Endothelial cell of umbilical vein (primary cell): Measurements from ENCODE around the gene TMPRSS6. TPM values are rescaled to one million over a fixed set of nuclear protein-coding genes. Genes with fewer than 3 reads are reported as not detected.

ENCODE experiments used
- BruUV-seq: library from RNA; stranded (reverse); fragments of 400-500 nt; replicated peaks from 2 replicates; lab custom pipeline; 2021; lab: Mats Ljungman, UMichigan
- CTCF ChIA-PET: fragments of 300-600, 350-600 bp; sonication (Branson Sonifier 250); formaldehyde crosslinking; loops from one replicate; lab custom pipeline; 2021; ENCODE audit warnings: antibody characterized with exemption, inconsistent platforms; lab: Charles Lee
- POLR2A ChIA-PET: fragments of 300-600, 350-600 bp; sonication (Branson Sonifier 250); formaldehyde crosslinking; loops from one replicate; lab custom pipeline; 2021; ENCODE audit warnings: antibody characterized with exemption, inconsistent platforms; lab: Charles Lee
- DNase-seq: peaks from one replicate; pipeline ENCODE4 v3.0.0-alpha.2; 2011; ENCODE audit warnings: low read depth, low spot score
- FAIRE-seq: peaks from 2 replicates; lab custom pipeline; 2011; peaks lifted over from hg19 to GRCh38; lab: Jason Lieb, UNC
- H2AFZ ChIP-seq: 2 replicates; pipeline ENCODE4 v1.6.0; 2012; ENCODE audit warnings: low read depth, low read length, control low read depth, inconsistent platforms
- H3K27ac ChIP-seq: 2 replicates; pipeline ENCODE4 v1.5.1; 2011; ENCODE audit warnings: low read depth, mild to moderate bottlenecking, control low read depth, low read length, moderate library complexity; ENCODE audit not compliant: insufficient read depth
- H3K27me3 ChIP-seq, 2 experiments: 2 replicates each; pipeline versions ENCODE4 v1.6.0 to v1.6.1; 2011; ENCODE audit warnings: low read length in 2 of 2, mixed read lengths in 1 of 2; ENCODE audit not compliant: control insufficient read depth in 2 of 2, insufficient read depth in 2 of 2
- H3K36me3 ChIP-seq, 2 experiments: 2 replicates in 1 of 2; 3 replicates in 1 of 2; pipeline ENCODE4 v1.5.1; 2011; ENCODE audit warnings: low read length in 2 of 2, mild to moderate bottlenecking in 1 of 2, moderate library complexity in 1 of 2; ENCODE audit not compliant: control insufficient read depth in 2 of 2, insufficient read depth in 2 of 2; ENCODE audit errors: extremely low read depth in 1 of 2
- H3K4me1 ChIP-seq: 3 replicates; pipeline ENCODE4 v1.5.1; 2011; ENCODE audit warnings: mild to moderate bottlenecking, low read length; ENCODE audit not compliant: control insufficient read depth, insufficient read depth; ENCODE audit errors: extremely low read depth
- H3K4me2 ChIP-seq: 2 replicates; pipeline ENCODE4 v1.6.1; 2011; ENCODE audit warnings: low read length, control low read depth, mixed read lengths; ENCODE audit not compliant: insufficient read depth
- H3K4me3 ChIP-seq, 3 experiments: fragments of 200-600 bp in 1 of 3; sonication (generic), shearing (Covaris generic) in 1 of 3; replicated peaks in 1 of 3; 2 replicates each; pipeline ENCODE4 v1.5.1; 2011 to 2016; ENCODE audit warnings: control low read depth in 3 of 3, low read length in 3 of 3, mild to moderate bottlenecking in 2 of 3, inconsistent platforms in 1 of 3, low read depth in 1 of 3, moderate library complexity in 1 of 3; ENCODE audit not compliant: insufficient read depth in 1 of 3
- H3K79me2 ChIP-seq: 2 replicates; pipeline ENCODE4 v1.6.0; 2012; ENCODE audit warnings: low read length, inconsistent platforms; ENCODE audit not compliant: control insufficient read depth, insufficient read depth
- H3K9ac ChIP-seq: replicated peaks from 2 replicates; pipeline ENCODE3; 2011; ENCODE audit warnings: low read length, control low read depth; ENCODE audit not compliant: insufficient read depth; ENCODE audit errors: extremely low read depth
- H3K9me1 ChIP-seq: replicated peaks from 3 replicates; pipeline ENCODE4 v1.6.0; 2011; ENCODE audit warnings: mild to moderate bottlenecking, low read length; ENCODE audit not compliant: control insufficient read depth, insufficient read depth; ENCODE audit errors: extremely low read depth
- H3K9me3 ChIP-seq: replicated peaks from 2 replicates; pipeline ENCODE4 v1.5.1; 2012; ENCODE audit warnings: low read length, inconsistent platforms; ENCODE audit not compliant: control insufficient read depth, insufficient read depth
- H4K20me1 ChIP-seq: replicated peaks from 2 replicates; pipeline ENCODE3; 2011; ENCODE audit warnings: mild to moderate bottlenecking, low read length; ENCODE audit not compliant: control insufficient read depth, insufficient read depth; ENCODE audit errors: extremely low read depth
- EZH2 ChIP-seq: IDR thresholded peaks from 2 replicates; pipeline ENCODE4 v1.6.1; 2012; ENCODE audit warnings: borderline replicate concordance, low read depth, mild to moderate bottlenecking, moderate library complexity, low read length, inconsistent platforms; ENCODE audit not compliant: severe bottlenecking
- GATA2 ChIP-seq: IDR thresholded peaks from 2 replicates; pipeline ENCODE4 v1.7.0; 2011; ENCODE audit warnings: low read depth, mild to moderate bottlenecking, moderate library complexity, mixed read lengths, low read length; ENCODE audit not compliant: insufficient read length, insufficient read depth
- MYC ChIP-seq: IDR thresholded peaks from one replicate; pipeline ENCODE4 v1.6.1; 2011; ENCODE audit warnings: mild to moderate bottlenecking, low read depth, low read length
- POLR2AphosphoS5 ChIP-seq: IDR thresholded peaks from 2 replicates; pipeline ENCODE4 v1.6.1; 2012; ENCODE audit warnings: low read depth, mild to moderate bottlenecking, control low read depth, low read length, moderate library complexity; ENCODE audit not compliant: insufficient read depth
- dilution Hi-C: fragments of 300-500 bp; cut with MboI; formaldehyde crosslinking; loops from one replicate; pipeline ENCODE4 v1.15.0; 2019; ENCODE audit warnings: low sequenced_read_pairs; ENCODE audit not compliant: extremely low pct_ligation_motif_present
- intact Hi-C: fragments of 100-400 bp; cut with micrococcal nuclease; formaldehyde crosslinking; loops from one replicate; pipeline ENCODE4 v1.10.0; 2022
- polyA plus RNA-seq, 4 experiments: library from polyadenylated mRNA; depleted of rRNA in 3 of 4; stranded (reverse) in 3 of 4; unstranded in 1 of 4; fragments of >200 nt; gene quantifications; 2 replicates each; pipeline versions ENCODE4 v1.2.1 to v1.2.3, GENCODE V29; 2011 to 2012; ENCODE audit warnings: missing spikeins in 1 of 4
- total RNA-seq: library from RNA; stranded (reverse); gene quantifications from 2 replicates; pipeline ENCODE4 v1.2.3, GENCODE V29; 2021
- TF ChIP-seq, protein P1 (sequence below), 2 donors: IDR thresholded peaks; 1 replicate in 1 of 2; 2 replicates in 1 of 2; pipeline ENCODE4 v1.5.1; 2011; ENCODE audit warnings: low read length in 2 of 2, mild to moderate bottlenecking in 2 of 2, moderate library complexity in 2 of 2, control low read depth in 1 of 2, inconsistent platforms in 1 of 2, low read depth in 1 of 2; ENCODE audit not compliant: insufficient read depth in 1 of 2; ENCODE audit errors: extremely low read depth in 1 of 2

Gene TMPRSS6
- total and polyA plus RNA-seq, 2 donors (not counting 3 experiments of a cell fraction or from before 2014, with no cell fraction given) = not detected

DNA sequence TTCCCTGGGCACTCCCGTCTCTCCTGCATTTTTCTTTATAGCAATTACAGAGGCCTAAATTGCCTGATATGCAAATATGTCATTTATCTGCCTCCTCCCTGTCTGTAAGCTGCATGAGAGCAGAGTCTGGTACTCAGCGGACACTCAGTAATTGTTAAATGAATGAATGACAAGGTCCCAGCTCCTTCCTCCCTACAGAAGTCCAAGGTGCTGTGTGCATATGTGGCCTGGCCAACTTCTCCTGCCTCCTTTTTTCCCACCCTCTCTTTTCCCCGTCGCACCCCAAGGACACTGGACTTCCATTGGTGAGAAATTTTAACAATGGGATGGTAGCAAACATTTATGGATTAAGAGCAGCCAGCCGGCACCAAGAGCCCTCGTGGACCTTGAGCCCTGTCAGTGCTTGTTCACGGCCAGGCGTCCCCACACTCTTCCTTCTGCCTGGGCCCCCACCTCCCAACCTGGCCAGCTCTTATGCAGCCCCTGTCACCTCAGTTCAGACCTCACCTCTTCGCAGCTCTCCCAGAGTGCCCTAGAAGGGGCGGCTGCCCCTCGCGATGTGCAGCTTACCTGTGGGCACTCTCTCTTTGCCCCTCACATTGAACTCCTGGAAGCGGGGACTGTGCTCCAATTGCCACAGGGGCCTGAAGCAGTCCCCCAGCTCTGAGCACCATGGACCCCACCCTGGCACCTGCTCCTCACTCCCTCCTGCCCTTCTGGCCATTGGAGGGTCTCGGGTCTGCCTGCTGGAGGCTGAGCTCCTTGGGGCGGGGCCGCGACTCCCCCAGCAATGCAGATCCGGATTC, 1.5 kb downstream of the TMPRSS6 start:
- Histone ChIP-seq H3K9me1 (no peaks in the 10 kb centered on the region), H3K4me1 (no peaks in the 10 kb centered on the region), H3K36me3 (no peaks in the 10 kb centered on the region), H3K4me2 (no peak overlapping the region), H3K4me3 (no peak overlapping the region), H4K20me1 (no peaks in the 10 kb centered on the region), H3K27ac (no peak overlapping the region), H2AFZ (no peak overlapping the region), H3K9ac (no peak overlapping the region), H3K9me3 (no peaks in the 10 kb centered on the region), H3K27me3 (peaks cover 1 to 4% of the 10 kb centered on the region in 2 experiments), H3K79me2 (no peaks in the 10 kb centered on the region)
- no peak for DNase-seq
- CTCF ChIA-PET = no interaction called here
- dilution Hi-C loops = no loop called here
- BruUV-seq = no TSS peak
- intact Hi-C loops = no loop called here
- TF ChIP-seq POLR2AphosphoS5 (no peak), EZH2 (no peak), GATA2 (no peak), MYC (no peak)
- TF ChIP-seq, protein P1, sequence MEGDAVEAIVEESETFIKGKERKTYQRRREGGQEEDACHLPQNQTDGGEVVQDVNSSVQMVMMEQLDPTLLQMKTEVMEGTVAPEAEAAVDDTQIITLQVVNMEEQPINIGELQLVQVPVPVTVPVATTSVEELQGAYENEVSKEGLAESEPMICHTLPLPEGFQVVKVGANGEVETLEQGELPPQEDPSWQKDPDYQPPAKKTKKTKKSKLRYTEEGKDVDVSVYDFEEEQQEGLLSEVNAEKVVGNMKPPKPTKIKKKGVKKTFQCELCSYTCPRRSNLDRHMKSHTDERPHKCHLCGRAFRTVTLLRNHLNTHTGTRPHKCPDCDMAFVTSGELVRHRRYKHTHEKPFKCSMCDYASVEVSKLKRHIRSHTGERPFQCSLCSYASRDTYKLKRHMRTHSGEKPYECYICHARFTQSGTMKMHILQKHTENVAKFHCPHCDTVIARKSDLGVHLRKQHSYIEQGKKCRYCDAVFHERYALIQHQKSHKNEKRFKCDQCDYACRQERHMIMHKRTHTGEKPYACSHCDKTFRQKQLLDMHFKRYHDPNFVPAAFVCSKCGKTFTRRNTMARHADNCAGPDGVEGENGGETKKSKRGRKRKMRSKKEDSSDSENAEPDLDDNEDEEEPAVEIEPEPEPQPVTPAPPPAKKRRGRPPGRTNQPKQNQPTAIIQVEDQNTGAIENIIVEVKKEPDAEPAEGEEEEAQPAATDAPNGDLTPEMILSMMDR (IDR thresholded peaks at IDR 0.05; ENCODE audit: extremely low read depth in 1 of 2, insufficient read depth in 1 of 2, low read depth in 1 of 2, low read length in 2 of 2) = no peak
- POLR2A ChIA-PET = no interaction called here
- no peak for FAIRE-seq
